K562 (cell line): Measurements from ENCODE around the gene PRRC2C.

Experiments
- ILK ChIP-seq: fragments of 450-650 bp; IDR thresholded peaks from 2 replicates; pipeline ENCODE4 v1.6.1; 2016; ENCODE audit warnings: missing genetic modification characterization, low read depth, mild to moderate bottlenecking, missing compliant biosample characterization, moderate library complexity, borderline replicate concordance
- JUND ChIP-seq, 2 experiments: IDR thresholded peaks; 2 replicates in 1 of 2; 3 replicates in 1 of 2; pipeline ENCODE4 v1.6.1; 2011; ENCODE audit warnings: borderline replicate concordance in 2 of 2, low read depth in 2 of 2, low read length in 2 of 2, improper control_type of control experiment in 1 of 2, missing biosample characterization in 1 of 2, missing genetic modification characterization in 1 of 2, missing genetic modification reagents in 1 of 2
- TF ChIP-seq, protein P1 (sequence below): IDR thresholded peaks from 2 replicates; pipeline ENCODE4 v1.6.1; 2016; ENCODE audit warnings: missing genetic modification characterization, missing compliant biosample characterization

GRCh38 chr1:171636141-171636540, 150.8 kb downstream of the PRRC2C start:
- TF ChIP-seq JUND (IDR thresholded peaks at IDR 0.05; ENCODE audit: borderline replicate concordance, low read depth, low read length) = no peak
- no peak for TF ChIP-seq JUND (tag; IDR thresholded peaks at IDR 0.05; ENCODE audit: borderline replicate concordance, low read depth, low read length)
- TF ChIP-seq ILK (tag) = no peak
- TF ChIP-seq, protein P1, sequence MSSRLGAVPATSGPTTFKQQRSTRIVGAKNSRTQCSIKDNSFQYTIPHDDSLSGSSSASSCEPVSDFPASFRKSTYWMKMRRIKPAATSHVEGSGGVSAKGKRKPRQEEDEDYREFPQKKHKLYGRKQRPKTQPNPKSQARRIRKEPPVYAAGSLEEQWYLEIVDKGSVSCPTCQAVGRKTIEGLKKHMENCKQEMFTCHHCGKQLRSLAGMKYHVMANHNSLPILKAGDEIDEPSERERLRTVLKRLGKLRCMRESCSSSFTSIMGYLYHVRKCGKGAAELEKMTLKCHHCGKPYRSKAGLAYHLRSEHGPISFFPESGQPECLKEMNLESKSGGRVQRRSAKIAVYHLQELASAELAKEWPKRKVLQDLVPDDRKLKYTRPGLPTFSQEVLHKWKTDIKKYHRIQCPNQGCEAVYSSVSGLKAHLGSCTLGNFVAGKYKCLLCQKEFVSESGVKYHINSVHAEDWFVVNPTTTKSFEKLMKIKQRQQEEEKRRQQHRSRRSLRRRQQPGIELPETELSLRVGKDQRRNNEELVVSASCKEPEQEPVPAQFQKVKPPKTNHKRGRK (tag) = no peak
